GM18867 (cell line): ENCODE data around the gene KEL.

ENCODE experiments used
- ATAC-seq: cut with Tn5 transposase; IDR thresholded peaks from one replicate; pipeline ENCODE4 v1.9.1; 2021; ENCODE audit warnings: mild to moderate bottlenecking, moderate library complexity; ENCODE audit not compliant: unreplicated experiment

KEL gene

DNA sequence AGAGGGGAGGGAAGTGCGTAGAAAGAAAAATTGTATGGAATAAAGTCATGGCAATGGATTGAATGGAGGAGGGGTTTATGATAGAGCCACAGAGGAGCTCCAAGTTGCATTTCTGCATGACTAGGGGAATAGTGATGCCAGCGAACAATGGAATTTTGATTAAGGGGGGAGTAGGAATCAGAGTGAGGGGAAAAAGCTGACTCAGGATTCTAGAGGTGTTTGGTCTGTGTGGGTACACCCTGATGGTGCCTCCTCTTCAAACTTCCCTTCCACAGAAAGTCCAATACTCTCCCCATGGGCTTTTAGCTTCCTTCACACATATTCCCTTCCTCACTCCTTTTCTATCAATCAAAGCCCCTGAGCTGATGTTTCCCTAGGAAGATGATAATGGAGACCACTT is 1.8 kb upstream of the KEL start:
- ATAC-seq, result no peak

DNA sequence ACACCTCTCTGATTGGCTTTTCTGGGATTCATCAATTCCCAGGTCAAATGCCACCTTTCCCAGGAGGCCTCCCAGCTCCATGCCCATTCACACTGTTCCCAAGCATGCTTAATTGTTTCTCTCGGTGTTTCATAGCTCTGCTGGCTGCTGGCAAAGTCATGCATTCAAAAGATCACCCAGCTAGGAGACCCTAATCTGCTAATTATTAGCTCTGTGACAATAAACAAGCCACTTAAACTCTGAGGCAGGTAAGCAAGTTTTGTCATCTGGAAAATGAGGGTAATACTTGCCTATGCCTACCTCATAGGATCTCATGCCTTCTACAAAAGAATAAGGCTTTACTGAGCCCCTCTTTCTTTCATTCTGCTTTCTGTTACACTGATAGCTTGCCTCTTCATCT is 828 bp upstream of the KEL start:
- ATAC-seq, result no peak

DNA sequence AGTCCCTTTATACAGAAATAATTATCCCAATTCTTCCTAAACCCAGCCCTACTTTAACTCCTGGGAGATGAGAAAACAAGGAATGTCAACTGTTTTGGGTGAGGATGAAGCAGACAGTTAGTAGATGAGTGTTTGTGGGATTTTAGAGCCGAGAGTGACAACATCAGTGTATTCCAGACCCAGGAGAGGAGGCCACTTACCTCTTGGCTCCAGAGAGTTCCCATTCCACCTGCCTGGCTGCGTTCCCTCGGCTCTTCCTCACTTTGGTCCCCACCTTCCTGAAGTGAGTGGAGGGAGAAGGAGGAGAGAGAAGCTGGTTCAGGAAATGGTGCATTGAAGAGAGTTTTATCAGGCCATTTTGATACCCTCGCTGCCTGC is 579 bp downstream of the KEL start:
- ATAC-seq, result no peak

DNA sequence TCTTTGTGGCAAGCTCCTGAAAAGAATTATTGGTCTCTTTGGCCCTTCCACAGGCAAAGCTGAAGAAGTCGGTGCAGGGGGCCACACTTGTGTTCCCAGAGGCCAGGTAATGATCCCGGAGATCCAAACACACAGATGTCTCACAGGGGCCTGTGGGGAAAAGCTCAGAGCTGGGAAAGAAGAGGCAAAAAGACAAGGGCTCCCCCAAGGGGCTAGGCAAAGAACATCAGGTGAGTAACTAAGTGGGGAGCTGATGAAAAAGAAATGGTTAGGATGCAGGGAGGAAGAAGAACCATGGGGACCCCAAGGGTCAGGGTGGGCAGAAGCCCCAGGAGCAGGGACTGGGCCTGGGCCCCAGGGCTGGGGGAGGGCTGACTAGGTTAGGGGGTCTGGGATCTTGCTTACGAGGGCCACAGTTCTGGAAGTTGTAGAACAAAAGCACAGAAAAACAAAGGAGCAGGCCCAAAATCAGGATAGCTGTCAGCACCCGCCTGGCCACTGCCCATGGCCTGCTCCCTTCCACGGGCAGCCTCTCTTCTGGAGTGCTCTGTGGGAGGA is 1.1 kb downstream of the KEL start:
- no peak for ATAC-seq

DNA sequence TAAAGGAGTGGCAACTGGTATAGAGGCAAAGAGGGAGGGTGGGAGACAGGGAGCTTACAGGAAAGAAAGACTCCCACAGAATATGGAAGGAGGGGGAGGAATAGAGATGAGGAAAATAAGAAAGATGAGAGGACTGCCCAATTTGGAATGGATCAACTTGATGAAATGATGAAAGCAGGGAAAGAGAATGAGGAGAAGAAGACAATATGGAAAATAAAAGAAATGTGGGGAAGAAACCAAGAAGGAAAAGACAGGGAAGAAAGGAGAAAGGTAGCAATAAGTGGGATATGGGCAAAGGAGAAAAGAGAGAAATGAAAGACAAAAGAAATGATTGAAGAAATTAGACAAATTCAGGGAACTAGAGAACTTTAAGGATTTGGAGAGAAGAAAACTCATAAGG is 3.0 kb downstream of the KEL start:
- ATAC-seq, result no peak

DNA sequence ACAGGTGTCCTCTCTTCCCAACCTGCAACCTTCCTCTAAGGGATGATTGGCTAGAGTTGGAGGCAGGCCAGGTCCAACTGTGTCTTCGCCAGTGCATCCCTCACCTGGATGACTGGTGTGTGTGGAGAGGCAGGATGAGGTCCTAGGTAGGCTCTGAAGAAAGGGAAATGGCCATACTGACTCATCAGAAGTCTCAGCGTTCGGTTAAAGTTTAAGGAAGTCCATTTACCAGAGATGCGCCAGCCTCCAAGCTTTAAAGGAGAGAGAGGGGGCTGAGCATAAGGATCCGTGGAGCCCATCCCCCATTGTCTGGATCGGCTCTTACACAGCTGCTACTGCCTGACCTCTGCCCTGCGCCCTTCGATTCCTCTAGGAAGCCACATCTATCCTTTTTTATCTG is 4.4 kb downstream of the KEL start:
- ATAC-seq, result no peak

DNA sequence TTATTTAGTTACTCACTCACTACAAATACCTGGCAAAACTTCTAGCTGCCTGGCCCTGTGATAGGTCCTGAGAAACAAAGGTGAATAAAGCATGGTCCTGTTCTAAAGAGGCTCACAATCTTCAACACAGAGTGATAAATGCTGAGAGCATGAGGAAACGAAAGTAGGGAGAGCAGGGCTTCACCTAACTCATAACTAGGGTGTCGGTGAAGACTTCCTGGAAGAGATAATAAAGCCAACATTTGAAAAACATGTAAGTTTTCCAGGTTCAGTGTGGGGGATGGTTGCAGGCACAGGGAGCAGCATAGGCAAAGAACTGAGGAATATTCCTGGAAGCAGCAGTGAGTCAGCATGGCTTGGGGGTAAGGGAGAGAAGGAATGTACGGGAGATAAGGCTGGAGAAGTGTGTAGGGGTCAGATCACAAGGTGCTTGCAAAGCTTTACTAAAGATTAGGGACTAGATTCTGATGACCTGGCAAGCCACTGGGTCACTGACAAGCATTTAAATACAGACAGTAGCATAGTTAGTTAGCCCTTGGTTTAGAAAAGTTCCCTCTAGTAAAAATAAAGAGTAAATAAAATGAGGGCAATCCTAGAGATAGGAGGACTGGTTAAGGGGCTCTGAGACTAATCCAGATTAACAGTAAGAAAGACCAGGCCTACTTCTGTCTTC is 5.1 kb downstream of the KEL start:
- no peak for ATAC-seq

DNA sequence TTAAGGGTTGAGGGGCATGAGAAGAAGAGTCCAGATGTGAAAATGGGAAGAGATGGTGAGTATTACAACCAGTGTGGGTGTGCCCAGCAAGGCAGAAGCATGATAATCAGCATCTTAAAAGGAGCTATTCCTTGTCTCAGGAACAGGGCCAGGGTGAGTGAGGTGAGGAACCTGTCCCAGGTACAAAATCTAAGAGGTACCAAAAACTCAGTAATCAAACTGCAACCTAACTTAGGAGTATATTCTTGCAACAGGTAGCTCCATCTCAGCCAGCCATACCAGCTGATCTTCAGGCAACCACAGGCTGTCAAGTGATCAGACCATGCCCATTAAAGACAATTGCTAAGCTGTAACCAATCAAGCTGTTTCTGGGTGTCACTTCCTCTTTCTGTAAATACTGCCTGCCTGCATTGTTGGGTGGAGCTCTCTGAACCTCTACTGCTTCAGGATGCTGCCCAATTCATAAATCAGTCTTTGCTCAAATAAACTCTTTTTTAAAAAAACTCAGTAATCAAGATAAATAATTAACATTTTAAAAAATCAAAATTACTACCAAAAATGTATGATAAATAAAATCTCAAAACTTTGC is 7.4 kb downstream of the KEL start:
- no peak for ATAC-seq

DNA sequence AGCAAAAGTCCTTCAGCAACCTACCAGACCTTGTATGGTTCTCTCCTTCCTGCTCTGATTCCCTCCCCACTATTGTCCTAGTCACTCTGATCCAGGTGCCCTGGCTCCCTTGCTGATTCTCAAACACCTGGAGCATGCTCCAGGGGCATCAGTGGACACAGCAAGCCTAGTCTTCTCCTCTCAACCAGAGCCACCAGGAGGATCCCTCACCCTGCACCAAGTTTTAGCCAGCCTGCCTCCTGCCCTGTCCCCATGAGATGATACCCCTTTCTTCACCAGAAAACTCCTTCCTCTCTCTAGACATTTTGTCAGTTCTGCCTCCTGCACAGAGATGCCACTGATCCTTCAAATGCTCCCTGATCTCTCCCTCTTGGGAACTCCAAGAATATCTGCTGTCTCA is 11.9 kb downstream of the KEL start:
- ATAC-seq, result no peak

DNA sequence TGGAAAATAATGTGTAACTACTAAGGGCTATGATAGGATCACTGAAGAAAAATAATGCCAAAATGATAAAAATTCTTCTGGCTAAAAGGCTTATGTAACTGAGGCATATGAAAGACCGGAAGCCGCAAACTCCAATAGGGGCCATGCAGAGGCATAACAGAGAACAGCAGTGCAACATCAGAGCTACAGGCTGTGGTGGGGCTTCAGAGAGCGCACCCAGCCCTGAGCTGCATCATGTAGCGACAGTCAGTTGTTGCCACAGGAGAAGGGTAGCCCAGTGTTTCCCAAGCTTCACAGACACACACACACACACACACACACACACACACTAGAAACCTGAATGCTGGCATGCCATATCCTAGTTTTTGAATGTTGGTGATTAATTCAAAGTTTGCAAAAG is 13.6 kb downstream of the KEL start:
- ATAC-seq, result no peak

DNA sequence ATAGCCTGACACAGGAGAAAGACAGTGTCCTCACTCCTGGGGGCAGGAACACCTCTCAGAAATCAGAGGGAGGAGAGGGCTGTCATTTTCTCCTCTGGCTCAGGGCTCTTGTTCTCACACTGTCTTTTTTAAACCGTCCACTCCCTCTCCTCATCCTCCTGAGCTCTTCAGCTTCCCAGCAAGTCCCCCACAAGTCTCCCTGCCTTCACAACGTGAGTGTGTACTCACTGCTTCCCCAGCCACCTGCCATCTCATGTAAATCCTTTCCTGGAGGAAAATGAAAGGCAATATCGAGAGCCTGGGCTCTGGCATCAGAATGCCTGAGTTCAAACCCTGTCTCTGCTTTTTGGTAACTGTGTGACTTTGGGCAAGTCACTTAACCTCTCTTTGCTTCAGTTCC is 17.2 kb downstream of the KEL start:
- no peak for ATAC-seq

DNA sequence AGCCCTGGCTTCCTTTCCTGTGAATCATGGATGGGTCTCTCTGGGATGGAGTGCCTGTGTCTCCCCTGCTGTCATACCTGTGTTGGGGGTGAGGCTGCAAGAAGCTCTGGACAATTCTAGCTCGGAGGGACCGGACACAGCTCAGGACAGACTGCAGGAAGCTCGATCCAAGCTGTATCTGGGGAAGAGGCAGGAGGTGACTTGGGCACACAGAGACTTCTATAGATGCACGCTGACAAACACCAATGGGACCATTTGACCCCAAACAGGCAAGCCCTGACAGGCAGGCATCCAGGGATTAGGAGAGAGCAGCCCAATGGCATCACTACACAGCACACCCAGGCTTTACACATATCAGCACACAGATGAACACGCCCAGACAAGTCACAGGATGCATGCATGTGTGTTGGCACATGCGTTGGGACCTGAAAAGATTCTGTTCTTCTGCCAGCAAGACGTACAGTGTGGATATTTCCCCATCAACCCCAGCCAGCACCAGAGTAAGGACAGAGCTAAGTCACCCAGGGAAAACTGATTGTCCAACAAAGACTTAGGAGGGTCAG is 18.4 kb downstream of the KEL start:
- ATAC-seq, result no peak

DNA sequence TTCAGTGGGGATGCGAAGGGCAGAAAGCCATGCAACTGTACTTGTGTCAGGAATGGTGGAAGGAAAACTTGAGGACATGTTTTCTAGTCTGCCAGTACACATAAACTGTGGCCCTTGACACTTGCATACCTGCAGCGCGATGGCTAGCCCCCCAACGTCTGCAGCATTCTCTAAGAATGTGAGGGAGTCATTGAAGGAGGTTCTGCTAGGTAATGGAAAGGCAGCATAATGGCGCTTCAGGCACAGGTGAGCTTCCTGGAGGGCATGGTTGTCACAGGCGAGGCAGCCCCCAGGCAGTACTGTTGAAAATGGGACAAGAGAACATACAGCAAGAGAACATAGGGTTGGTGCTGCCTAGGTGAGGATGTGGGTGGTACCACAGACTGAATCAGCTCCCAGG is 19.4 kb downstream of the KEL start:
- ATAC-seq, result no peak

DNA sequence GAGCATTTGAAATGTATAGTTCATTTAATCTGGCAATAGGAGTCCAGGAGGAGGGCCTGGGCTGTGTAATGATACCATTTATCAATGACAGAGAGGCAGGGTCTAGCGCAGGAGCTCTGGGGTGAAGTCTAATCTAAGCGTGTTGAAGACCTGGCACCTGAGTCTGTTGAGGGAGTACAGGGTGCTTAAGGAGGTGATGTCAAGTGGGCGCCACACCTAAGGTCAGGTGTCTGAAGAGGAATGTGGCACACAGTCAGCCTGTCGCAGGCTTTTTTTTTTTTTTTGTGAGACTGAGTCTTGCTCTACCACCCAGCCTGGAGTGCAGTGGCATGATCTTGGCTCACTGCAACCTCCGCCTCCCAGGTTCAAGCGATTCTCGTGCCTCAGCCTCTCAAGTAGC is 20.6 kb downstream of the KEL start:
- ATAC-seq, result no peak

DNA sequence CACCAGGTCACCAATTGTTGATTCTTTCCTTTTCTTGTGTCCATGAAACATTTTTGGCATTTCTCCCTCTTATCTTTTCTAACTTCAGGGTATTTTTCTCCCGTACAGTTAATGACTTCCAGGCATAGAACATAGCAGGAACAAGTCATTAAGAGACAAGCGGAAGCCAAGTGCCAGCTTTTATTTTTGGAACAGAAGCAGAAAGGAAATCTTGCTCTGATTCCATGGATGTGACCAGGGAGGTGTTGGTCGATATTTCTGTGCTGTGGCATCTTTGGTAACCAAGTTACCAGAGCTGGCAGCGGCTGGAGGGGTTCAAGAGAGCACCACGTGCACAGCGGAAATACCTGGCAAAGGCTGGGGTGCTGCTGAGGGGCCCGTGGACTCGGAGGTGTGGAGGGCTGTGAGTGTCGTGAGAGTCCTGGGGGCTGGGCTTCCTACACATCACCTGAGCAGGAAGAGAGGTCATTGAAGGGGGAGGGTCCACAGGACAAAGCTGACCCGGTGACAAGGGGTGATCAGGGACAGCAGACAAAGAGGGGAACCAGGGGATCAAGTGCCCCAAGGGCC is 21.1 kb downstream of the KEL start:
- ATAC-seq, result no peak

DNA sequence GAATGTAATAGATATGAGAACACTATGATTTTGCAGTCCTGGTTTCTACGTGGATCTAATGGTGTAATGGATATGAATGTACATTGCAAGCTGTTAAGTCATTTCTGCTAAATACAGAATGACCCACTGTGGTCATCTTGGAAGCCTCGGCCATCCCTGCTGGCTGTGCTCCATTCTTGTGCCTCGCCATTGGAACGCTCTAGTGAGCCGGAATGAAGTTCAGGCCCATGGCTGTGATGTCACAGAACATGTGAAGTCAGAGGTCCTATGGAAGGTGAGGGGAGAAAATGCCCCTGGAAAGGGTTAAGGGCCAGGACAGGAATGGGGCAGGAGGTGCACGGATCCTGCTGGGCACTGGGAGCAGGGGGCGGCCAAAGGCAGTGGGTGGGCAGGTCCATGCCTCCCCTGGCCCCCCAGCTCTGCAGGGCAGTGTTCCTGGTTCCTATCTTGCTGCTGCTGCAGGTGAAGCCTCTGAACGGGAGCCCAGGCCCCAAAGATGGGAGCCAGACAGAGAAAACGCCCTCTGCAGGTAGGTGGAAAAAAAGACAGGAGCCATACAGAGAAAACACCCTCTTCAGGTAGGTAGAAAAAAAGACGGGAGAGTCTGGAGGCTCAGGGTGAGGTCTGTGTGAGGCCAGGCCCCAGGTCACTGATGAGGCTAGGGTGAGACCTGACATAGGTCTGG is 22.8 kb downstream of the KEL start, which contains the start of gene LLCFC1:
Gene LLCFC1, plus strand, starts transcription at position 259 of the 685 bp plus-strand sequence. Its CDS starts 138 bp downstream, at position 397.
- peak; percentile 51 for ATAC-seq

DNA sequence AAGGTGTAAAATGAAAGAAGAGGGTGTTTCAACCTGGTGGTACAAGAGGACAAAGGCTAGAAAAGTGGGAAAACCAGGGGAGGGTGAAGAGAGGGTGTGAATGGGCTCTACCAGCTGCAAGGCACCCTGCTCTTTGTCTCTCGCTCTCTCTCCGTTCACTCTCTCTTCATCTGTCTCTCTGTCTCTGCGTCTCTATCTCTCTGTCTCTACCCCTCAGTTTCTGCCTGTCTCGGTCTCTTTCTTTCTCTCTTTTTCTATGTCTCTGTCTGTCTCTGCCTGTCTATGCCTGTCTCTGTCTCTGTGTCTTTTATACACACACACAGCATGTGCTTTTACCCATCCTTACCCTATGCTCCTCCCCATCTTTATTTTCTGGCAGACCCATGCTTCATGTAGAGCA is 23.6 kb downstream of the KEL start:
- no peak for ATAC-seq

DNA sequence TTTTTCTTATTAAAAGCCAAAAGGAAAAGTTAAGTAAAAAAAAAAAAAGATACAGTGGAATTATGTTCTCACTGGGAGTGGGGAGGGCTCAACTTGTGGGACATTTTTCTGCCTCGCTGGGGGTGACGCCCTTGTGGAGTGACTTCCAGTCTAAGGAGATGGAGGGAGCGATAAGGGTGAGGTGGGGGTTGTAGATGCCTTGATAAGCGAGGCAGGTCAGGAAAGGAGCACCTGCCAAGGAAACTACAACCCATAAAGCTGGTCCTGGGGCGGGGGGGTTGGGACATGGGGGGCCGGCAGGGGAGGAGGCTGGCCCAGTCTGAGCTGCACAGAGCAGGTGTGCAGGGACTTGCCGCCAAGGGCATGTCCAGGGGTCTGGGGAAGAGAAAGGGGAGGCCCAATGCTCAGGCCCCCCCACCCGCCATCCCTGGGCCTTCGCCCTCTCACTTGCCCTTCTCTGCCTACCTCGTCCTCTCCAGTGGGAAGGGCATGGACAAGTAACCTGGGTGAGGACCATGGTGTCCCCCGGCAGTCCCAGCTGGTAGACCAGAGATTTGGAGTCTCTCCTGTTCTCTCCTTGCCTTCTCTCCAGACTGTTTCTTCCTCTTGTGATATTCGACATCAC is 26.1 kb downstream of the KEL start:
- no peak for ATAC-seq

DNA sequence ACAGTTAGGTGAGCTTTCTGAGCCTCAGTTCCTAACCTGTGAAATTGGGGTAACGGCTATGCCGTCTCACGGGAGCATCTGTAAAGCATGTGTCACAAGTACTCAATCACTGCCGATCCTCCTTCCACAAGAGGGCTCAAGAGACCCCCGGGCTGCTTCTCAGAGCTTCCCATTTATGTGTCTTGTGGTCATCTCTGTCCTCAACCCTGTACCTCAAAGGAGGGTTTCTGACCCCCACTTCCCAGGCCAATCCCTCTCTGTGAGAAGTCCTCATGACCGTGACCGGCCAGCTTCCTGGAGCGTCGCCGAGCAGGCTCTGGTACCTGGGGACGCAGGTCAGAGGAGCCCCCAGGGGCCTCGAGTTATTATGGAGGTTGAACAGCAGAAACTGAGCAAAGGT is 28.1 kb downstream of the KEL start:
- no peak for ATAC-seq

DNA sequence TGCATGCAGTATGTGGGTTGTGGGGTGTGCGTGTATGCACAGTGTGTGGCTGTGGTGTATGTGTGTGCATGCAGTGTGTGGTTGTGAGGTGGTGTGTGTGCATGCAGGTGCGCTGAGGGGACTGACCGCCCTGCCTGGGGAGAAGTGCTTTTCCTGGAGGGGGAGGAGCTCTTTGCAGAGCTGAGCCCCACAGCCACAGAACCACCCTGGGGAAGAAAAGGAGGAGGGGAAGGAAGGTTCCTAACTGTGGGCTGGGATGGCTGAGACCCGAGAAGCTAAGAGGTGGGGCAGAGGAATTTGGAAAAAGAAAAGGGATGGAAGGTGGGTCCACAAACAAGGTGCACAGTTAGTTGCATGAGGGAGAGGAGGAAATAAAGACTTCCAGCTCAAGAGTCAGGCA is 28.5 kb downstream of the KEL start, which contains the start of gene TRPV5:
Gene TRPV5, minus strand, starts transcription at position 123 of the 400 bp plus-strand sequence. CDS start 287 bp downstream, outside the sequence.
- no peak for ATAC-seq

DNA sequence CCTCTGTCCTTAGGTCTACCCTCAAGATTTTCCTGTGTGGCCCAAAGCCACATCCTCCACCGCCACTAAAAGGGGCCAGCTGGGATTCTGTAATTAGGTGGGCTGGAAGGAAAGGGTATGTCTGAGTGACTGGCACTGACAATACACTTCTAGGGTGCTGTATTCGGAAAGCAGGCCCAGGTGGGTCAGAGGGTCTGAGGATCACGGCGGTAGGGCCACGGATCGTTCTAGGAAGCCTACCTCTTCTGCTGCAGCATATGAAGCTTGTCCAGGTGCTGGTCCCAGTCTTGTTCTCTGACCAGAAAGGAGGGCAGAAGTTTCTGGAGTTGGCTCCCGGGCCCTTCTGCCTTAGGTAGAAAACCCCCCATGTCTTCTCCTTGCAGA is 29.1 kb downstream of the KEL start:
- no peak for ATAC-seq
